K562 (cell line): ENCODE results near the gene ZNF74. TPM values are rescaled to one million over a fixed set of nuclear protein-coding genes. Genes with fewer than 3 reads are reported as not detected.

Source experiments
- ATAC-seq: fragments of 200-7000 bp; cut with Tn5 transposase; 3 replicates; pipeline ENCODE4 v1.9.1; 2020; ENCODE audit warnings: moderate library complexity
- BruUV-seq: library from RNA; stranded (reverse); fragments of 400-500 nt; replicated peaks from 2 replicates; lab custom pipeline; 2021; lab: Mats Ljungman, UMichigan
- CTCF ChIA-PET: fragments of 300-600 bp; formaldehyde crosslinking; extraction: SDS; loops from one replicate; lab custom pipeline; 2021; ENCODE audit warnings: low intra/inter-chr PET ratio; lab: Yijun Ruan, JAX
- POLR2A ChIA-PET: fragments of 300-600, 350-650 bp; sonication (Branson Sonifier 250); formaldehyde crosslinking; extraction: SDS; loops from one replicate; lab custom pipeline; 2021; ENCODE audit warnings: antibody characterized with exemption, inconsistent platforms; lab: Yijun Ruan, JAX
- DNase-seq, 4 experiments: peaks; one replicate each; pipeline versions ENCODE4 v3.0.0 to v3.0.0-alpha.2; 2011 to 2018; ENCODE audit warnings: low spot score in 3 of 4, mixed read lengths in 3 of 4; ENCODE audit errors: extremely low read depth in 1 of 4
- FAIRE-seq: peaks from 2 replicates; lab custom pipeline; 2011; peaks lifted over from hg19 to GRCh38; lab: Jason Lieb, UNC
- H2AFZ ChIP-seq: 2 replicates; pipeline ENCODE4 v1.6.0; 2011; ENCODE audit warnings: low read depth, low read length, control low read depth, inconsistent platforms
- H3K27ac ChIP-seq: fragments of 200-600 bp; 3 replicates; pipeline ENCODE4 v1.8.0; 2011; ENCODE audit warnings: low read depth, mild to moderate bottlenecking, control low read depth, inconsistent platforms, low read length, moderate library complexity, mixed read lengths; ENCODE audit errors: extremely low read depth
- H3K27me3 ChIP-seq, 2 experiments: fragments of 300-600 bp in 1 of 2; 2 replicates in 1 of 2; 3 replicates in 1 of 2; pipeline versions ENCODE4 v1.6.0 to v1.8.0; 2011; ENCODE audit warnings: inconsistent platforms in 2 of 2, low read length in 2 of 2, mild to moderate bottlenecking in 1 of 2, mixed read lengths in 1 of 2, moderate library complexity in 1 of 2; ENCODE audit not compliant: control insufficient read depth in 2 of 2, insufficient read depth in 2 of 2
- H3K36me3 ChIP-seq: fragments of 300-600 bp; 3 replicates; pipeline ENCODE4 v1.8.0; 2011; ENCODE audit warnings: mild to moderate bottlenecking, low read length, inconsistent platforms; ENCODE audit not compliant: control insufficient read depth, insufficient read depth
- H3K4me1 ChIP-seq, 2 experiments: fragments of 200-600 bp in 1 of 2; replicated peaks in 1 of 2; 2 replicates in 1 of 2; 3 replicates in 1 of 2; pipeline versions ENCODE4 v1.5.1 to v1.8.0; 2011; ENCODE audit warnings: inconsistent platforms in 2 of 2, low read length in 2 of 2, mild to moderate bottlenecking in 1 of 2, mixed read lengths in 1 of 2, moderate library complexity in 1 of 2; ENCODE audit not compliant: control insufficient read depth in 2 of 2, insufficient read depth in 2 of 2
- H3K4me2 ChIP-seq: 2 replicates; pipeline ENCODE4 v1.6.1; 2011; ENCODE audit warnings: low read length, control low read depth, inconsistent platforms, mixed read lengths; ENCODE audit not compliant: insufficient read depth
- H3K4me3 ChIP-seq: fragments of 200-600 bp; sonication (generic), shearing (Covaris generic); 2 replicates; pipeline ENCODE4 v1.5.1; 2016; ENCODE audit warnings: control low read depth, inconsistent platforms
- H3K79me2 ChIP-seq: fragments of 200-600 bp; 3 replicates; pipeline ENCODE4 v1.8.0; 2011; ENCODE audit warnings: low read length, inconsistent platforms; ENCODE audit not compliant: control insufficient read depth, insufficient read depth
- H3K9ac ChIP-seq, 2 experiments: 2 replicates each; pipeline versions ENCODE4 v1.6.0 to v1.6.1; 2011; ENCODE audit warnings: low read depth in 2 of 2, low read length in 2 of 2, control low read depth in 1 of 2, inconsistent platforms in 1 of 2, mild to moderate bottlenecking in 1 of 2, mixed read lengths in 1 of 2; ENCODE audit not compliant: insufficient read depth in 1 of 2
- H3K9me1 ChIP-seq: one replicate; pipeline ENCODE4 v1.6.0; 2011; ENCODE audit warnings: inconsistent platforms, mild to moderate bottlenecking, low read length, moderate library complexity; ENCODE audit not compliant: control insufficient read depth, insufficient read depth
- H3K9me3 ChIP-seq: replicated peaks from 2 replicates; pipeline ENCODE4 v1.5.1; 2011; ENCODE audit warnings: low read depth, low read length, inconsistent platforms; ENCODE audit not compliant: control insufficient read depth, insufficient read depth
- H4K20me1 ChIP-seq: replicated peaks from 2 replicates; pipeline ENCODE4 v1.6.1; 2011; ENCODE audit warnings: low read length, inconsistent platforms, mixed read lengths; ENCODE audit not compliant: control insufficient read depth, insufficient read depth
- BHLHE40 ChIP-seq: IDR thresholded peaks from 2 replicates; pipeline ENCODE4 v1.6.1; 2011; ENCODE audit warnings: low read length, improper control_type of control experiment
- CTCFL ChIP-seq: IDR thresholded peaks from 2 replicates; pipeline ENCODE4 v1.6.1; 2011; ENCODE audit warnings: borderline replicate concordance, low read depth, mild to moderate bottlenecking, moderate library complexity, low read length; ENCODE audit not compliant: insufficient read depth, poor library complexity, severe bottlenecking
- ELK3 ChIP-seq: fragments of 450-650 bp; formaldehyde crosslinking; IDR thresholded peaks from 2 replicates; pipeline ENCODE4 v1.4.0; 2020; ENCODE audit warnings: mild to moderate bottlenecking
- MYBL2 ChIP-seq, 2 experiments: fragments of 450-650 bp in 1 of 2; sonication (generic) in 1 of 2; formaldehyde crosslinking in 1 of 2; IDR thresholded peaks; 2 replicates each; pipeline versions ENCODE4 v1.6.1 to v1.8.1; 2017 to 2022; ENCODE audit warnings: borderline replicate concordance in 1 of 2, inconsistent platforms in 1 of 2, low read depth in 1 of 2, mild to moderate bottlenecking in 1 of 2, missing genetic modification reagents in 1 of 2, moderate library complexity in 1 of 2
- NR1H2 ChIP-seq: sonication (generic); formaldehyde crosslinking; IDR thresholded peaks from 2 replicates; pipeline ENCODE4 v1.4.0; 2020; ENCODE audit warnings: mild to moderate bottlenecking, missing genetic modification reagents
- REST ChIP-seq, 2 experiments: fragments of 450-650 bp; formaldehyde crosslinking in 1 of 2; IDR thresholded peaks; 2 replicates each; pipeline versions ENCODE4 v1.4.0 to v1.6.1; 2014 to 2020; ENCODE audit warnings: mild to moderate bottlenecking in 2 of 2, borderline replicate concordance in 1 of 2, low read depth in 1 of 2
- ZNF184 ChIP-seq: sonication (generic); formaldehyde crosslinking; IDR thresholded peaks from 2 replicates; pipeline ENCODE4 v1.5.0; 2020; ENCODE audit warnings: missing genetic modification reagents
- WGBS: fragments of 100-300 bp; shearing (Covaris generic); methylation state at CpG from one replicate; pipeline ENCODE4 v1.1.6; 2016; ENCODE audit warnings: low coverage, mixed read lengths; ENCODE audit not compliant: insufficient coverage; ENCODE audit errors: missing lambda C conversion rate; 5-methylcytosine and 5-hydroxymethylcytosine counted together
- in situ Hi-C: fragments of 300-500 bp; cut with MboI; formaldehyde crosslinking; loops from 4 replicates; pipeline ENCODE4 v1.15.0; 2018; ENCODE audit warnings: inconsistent platforms, mixed read lengths
- intact Hi-C: fragments of 100-400 bp; cut with micrococcal nuclease; formaldehyde crosslinking; loops from 2 replicates; pipeline ENCODE4 v1.14.2; 2022
- polyA plus RNA-seq, 8 experiments: library from polyadenylated mRNA; depleted of rRNA in 4 of 8; stranded (reverse) in 5 of 8; unstranded in 3 of 8; fragments of >200 nt; fragmentation: Nextera tagmentation in 2 of 8; fragmentation: Illumina TruSeq in 1 of 8; extraction: Ambion mirVana in 2 of 8; extraction: Trizol in 1 of 8; gene quantifications; 2 replicates each; pipeline versions ENCODE4 v1.2.1 to v1.2.3, GENCODE V29; 2011 to 2014; ENCODE audit warnings: inconsistent platforms in 1 of 8, missing spikeins in 1 of 8
- total RNA-seq, 7 experiments: library from RNA; depleted of rRNA in 6 of 7; stranded (reverse); fragments of >200 nt in 6 of 7; fragmentation: Illumina TruSeq in 2 of 7; extraction: Trizol in 2 of 7; gene quantifications; 2 replicates each; pipeline versions ENCODE4 v1.2.1 to v1.2.3, GENCODE V29; 2011 to 2021; ENCODE audit warnings: low replicate concordance in 1 of 7

Gene ZNF74
- total and polyA plus RNA-seq, 9 of the 15 experiments (the other 6 are each of a cell fraction or from before 2014, with no cell fraction given) = 2.4 to 53.5 (median 31.5) TPM

- Histone ChIP-seq H3K9ac (peak overlapping the region in 1 of 2 experiments; percentile 91; a peak in 1 of 4 replicates), H3K36me3 (no peaks in the 10 kb centered on the region), H3K9me1 (peaks cover 12% of the 10 kb centered on the region), H3K4me1 (peaks cover 12 to 44% of the 10 kb centered on the region in 2 experiments), H3K27me3 (peaks cover 39 to 80% of the 10 kb centered on the region in 2 experiments), H3K4me2 (no peak overlapping the region), H3K9me3 (no peaks in the 10 kb centered on the region), H3K27ac (no peak overlapping the region), H3K79me2 (no peaks in the 10 kb centered on the region), H4K20me1 (peaks cover 53% of the 10 kb centered on the region), H2AFZ (no peak overlapping the region), H3K4me3 (no peak overlapping the region)
- ChIA-PET CTCF (interaction anchor here (0.6 kb wide), 1 partner anchor 13 kb away, joined by 3 read pairs; no protein-coding TSS in a partner anchor), POLR2A (interaction anchor here (0.7 to 6.6 kb wide), 7 partner anchors 9 to 37 kb away, joined by 3 to 46 read pairs (median 7); no protein-coding TSS in a partner anchor)
- no TSS peak for BruUV-seq
- no peak for FAIRE-seq
- 71% methylated on average over 94 of the region's 94 CpGs for WGBS
- intact Hi-C loops = no loop called here
- in situ Hi-C loops = no loop called here
- no peak for ATAC-seq
- DNase-seq = peak in 3 of 4 experiments; percentile 67 to 79 (median 77)
- no peak; the same call in 1 of the 2 replicates for TF ChIP-seq REST (IDR thresholded peaks at IDR 0.05; ENCODE audit: borderline replicate concordance)
- peak; percentile 55; the same call in 1 of the 2 replicates for TF ChIP-seq REST (CRISPR knock-in tag; IDR thresholded peaks at IDR 0.05; ENCODE audit: low read depth)
- TF ChIP-seq MYBL2 (IDR thresholded peaks at IDR 0.05; ENCODE audit: low read depth) = no peak
- peak; percentile 72; the same call in 1 of the 2 replicates for TF ChIP-seq MYBL2 (CRISPR knock-in tag; IDR thresholded peaks at IDR 0.05; ENCODE audit: borderline replicate concordance)
- peak; percentile 23; the same call in 1 of the 2 replicates for TF ChIP-seq BHLHE40
- TF ChIP-seq ELK3 (CRISPR knock-in tag) = no peak
- peak; percentile 17 for TF ChIP-seq CTCFL
- no peak; the same call in 1 of the 2 replicates for TF ChIP-seq NR1H2 (CRISPR knock-in tag)
- TF ChIP-seq ZNF184 (CRISPR knock-in tag) = peak; percentile 41; the same call in 1 of the 2 replicates
These were observed 37.0 kb downstream of the ZNF74 start for GRCh38 chr22:20430720-20431510.
